Neural cell (in vitro differentiated cells): ENCODE measurements around the gene BOD1L2. TPM values are rescaled to one million over a fixed set of nuclear protein-coding genes. Genes with fewer than 3 reads are reported as not detected.

Source experiments
- H2AFZ ChIP-seq: fragments of 200-600, 300-800 bp; sonication (generic), shearing (Covaris generic); 2 replicates; pipeline ENCODE4 v1.6.0; 2014; ENCODE audit warnings: low read depth, mild to moderate bottlenecking, antibody characterized with exemption, low read length, moderate library complexity
- H3F3A ChIP-seq: fragments of 200-600 bp; shearing (Covaris generic); 2 replicates; pipeline ENCODE4 v1.6.1; 2016; ENCODE audit warnings: mild to moderate bottlenecking, moderate library complexity, mixed read lengths, antibody characterized with exemption, low read length; ENCODE audit not compliant: insufficient read depth, poor library complexity, severe bottlenecking
- H3K27ac ChIP-seq: fragments of 200-600, 300-800 bp; sonication (generic), shearing (Covaris generic); 2 replicates; pipeline ENCODE4 v1.5.1; 2014; ENCODE audit warnings: mild to moderate bottlenecking, low read length, moderate library complexity
- H3K27me3 ChIP-seq: fragments of 300-800, 200-600 bp; sonication (generic), shearing (Covaris generic); 2 replicates; pipeline ENCODE4 v1.6.0; 2014; ENCODE audit warnings: mild to moderate bottlenecking, low read depth, low read length, moderate library complexity; ENCODE audit not compliant: insufficient read depth
- H3K36me3 ChIP-seq: fragments of 300-800, 200-600 bp; sonication (generic), shearing (Covaris generic); 2 replicates; pipeline ENCODE4 v1.5.1; 2014; ENCODE audit warnings: mild to moderate bottlenecking, antibody characterized with exemption, low read length, moderate library complexity; ENCODE audit not compliant: insufficient read depth
- H3K4me2 ChIP-seq: fragments of 300-800, 200-600 bp; sonication (generic), shearing (Covaris generic); 2 replicates; pipeline ENCODE4 v1.6.0; 2014; ENCODE audit warnings: mild to moderate bottlenecking, low read length
- H3K4me3 ChIP-seq: fragments of 300-800, 200-600 bp; sonication (generic), shearing (Covaris generic); 2 replicates; pipeline ENCODE4 v1.5.1; 2014; ENCODE audit warnings: mild to moderate bottlenecking, low read length, moderate library complexity
- H3K79me2 ChIP-seq: fragments of 200-600 bp; shearing (Covaris generic); replicated peaks from 2 replicates; pipeline ENCODE4 v1.6.0; 2014; ENCODE audit warnings: mild to moderate bottlenecking, low read length, moderate library complexity; ENCODE audit not compliant: insufficient read depth
- H3K9ac ChIP-seq: fragments of 300-800, 200-600 bp; sonication (generic), shearing (Covaris generic); 2 replicates; pipeline ENCODE4 v1.6.1; 2016; ENCODE audit warnings: mild to moderate bottlenecking, low read length, mixed read lengths
- H3K9me2 ChIP-seq: fragments of 200-600 bp; shearing (Covaris generic); 2 replicates; pipeline ENCODE4 v1.6.1; 2016; ENCODE audit warnings: mild to moderate bottlenecking, low read length, mixed read lengths; ENCODE audit not compliant: insufficient read depth
- H3K9me3 ChIP-seq: fragments of 200-600, 300-800 bp; sonication (generic), shearing (Covaris generic); 2 replicates; pipeline ENCODE4 v1.6.1; 2016; ENCODE audit warnings: mild to moderate bottlenecking, mixed run types, low read length, moderate library complexity, mixed read lengths
- H4K20me1 ChIP-seq: fragments of 200-600 bp; shearing (Covaris generic); 2 replicates; pipeline ENCODE4 v1.6.1; 2016; ENCODE audit warnings: mild to moderate bottlenecking, mixed run types; ENCODE audit not compliant: insufficient read depth
- CTCF ChIP-seq: fragments of 450-650 bp; IDR thresholded peaks from 2 replicates; pipeline ENCODE4 v1.5.1; 2014; ENCODE audit warnings: antibody characterized with exemption, mild to moderate bottlenecking, moderate library complexity; ENCODE audit not compliant: poor library complexity, severe bottlenecking
- EZH2 ChIP-seq: fragments of 200-600, 300-800 bp; shearing (Covaris generic), sonication (generic); IDR thresholded peaks from 2 replicates; pipeline ENCODE4 v1.6.1; 2014; ENCODE audit warnings: antibody characterized with exemption, low read length, borderline replicate concordance, mild to moderate bottlenecking; ENCODE audit not compliant: insufficient read depth, poor library complexity, severe bottlenecking
- MXI1 ChIP-seq: fragments of 450-650 bp; conservative IDR thresholded peaks from 2 replicates; pipeline ENCODE4 v1.6.1; 2014; ENCODE audit warnings: antibody characterized with exemption, mild to moderate bottlenecking; ENCODE audit not compliant: poor library complexity, severe bottlenecking
- POLR2AphosphoS5 ChIP-seq: IDR thresholded peaks from 2 replicates; pipeline ENCODE4 v1.6.1; 2012
- RAD21 ChIP-seq: fragments of 450-650 bp; conservative IDR thresholded peaks from 2 replicates; pipeline ENCODE4 v1.6.1; 2014; ENCODE audit warnings: antibody characterized with exemption, mild to moderate bottlenecking, moderate library complexity
- SMC3 ChIP-seq: fragments of 450-650 bp; conservative IDR thresholded peaks from 2 replicates; pipeline ENCODE4 v1.6.1; 2014; ENCODE audit warnings: antibody characterized with exemption, mild to moderate bottlenecking, moderate library complexity; ENCODE audit not compliant: poor library complexity
- TAF1 ChIP-seq: IDR thresholded peaks from 2 replicates; pipeline ENCODE4 v1.6.1; 2012; ENCODE audit warnings: low read depth
- polyA plus RNA-seq: library from polyadenylated mRNA; depleted of rRNA; stranded (reverse); fragments of >200 nt; gene quantifications from 2 replicates; pipeline ENCODE4 v1.2.3, GENCODE V29; 2014

Gene BOD1L2
- polyA plus RNA-seq, 1 donor from 2014 or later, result not detected

- Histone ChIP-seq H3K4me3 (no peak overlapping the region), H3K27ac (no peak overlapping the region), H2AFZ (no peak overlapping the region), H4K20me1 (no peaks in the 10 kb centered on the region), H3K27me3 (peaks cover 6% of the 10 kb centered on the region), H3K9me2 (no peaks in the 10 kb centered on the region), H3K9me3 (no peaks in the 10 kb centered on the region), H3K9ac (no peak overlapping the region), H3K4me2 (no peak overlapping the region), H3K79me2 (no peaks in the 10 kb centered on the region), H3K36me3 (no peaks in the 10 kb centered on the region), H3F3A (peaks cover 5% of the 10 kb centered on the region)
- no peak for TF ChIP-seq MXI1
- TF ChIP-seq CTCF, result no peak
- TF ChIP-seq POLR2AphosphoS5, result no peak
- no peak for TF ChIP-seq TAF1
- TF ChIP-seq EZH2, result no peak
- TF ChIP-seq RAD21, result no peak
Observed at GRCh38 chr18:57116598-57117132, 30.2 kb upstream of the BOD1L2 start.

GRCh38 chr18:57121542-57122112 lies 25.3 kb upstream of the BOD1L2 start:
- H3F3A ChIP-seq, result no peaks in the 10 kb centered on the region
- no peaks in the 10 kb centered on the region for H3K9me2 ChIP-seq
- H3K9me3 ChIP-seq, result no peaks in the 10 kb centered on the region
- no peak overlapping the region for H3K9ac ChIP-seq
- no peak overlapping the region for H3K27ac ChIP-seq
- H2AFZ ChIP-seq, result no peak overlapping the region
- peaks cover 16% of the 10 kb centered on the region for H3K27me3 ChIP-seq
- no peaks in the 10 kb centered on the region for H4K20me1 ChIP-seq
- H3K36me3 ChIP-seq, result no peaks in the 10 kb centered on the region
- no peak overlapping the region for H3K4me3 ChIP-seq
- H3K79me2 ChIP-seq, result no peaks in the 10 kb centered on the region
- TF ChIP-seq CTCF, result no peak
- H3K4me2 ChIP-seq, result no peak overlapping the region

- no peaks in the 10 kb centered on the region for H3F3A ChIP-seq
- H3K4me2 ChIP-seq, result no peak overlapping the region
Observed at GRCh38 chr18:57122936-57123510, 23.9 kb upstream of the BOD1L2 start.

More at GRCh38 chr18:57122936-57123510, 23.9 kb upstream of the BOD1L2 start:
- TF ChIP-seq POLR2AphosphoS5, result no peak
- no peak for TF ChIP-seq TAF1
- TF ChIP-seq RAD21, result no peak
- TF ChIP-seq MXI1, result no peak
- no peak for TF ChIP-seq SMC3
- H3K9me3 ChIP-seq, result no peaks in the 10 kb centered on the region
- no peak overlapping the region for H3K27ac ChIP-seq
- H3K27me3 ChIP-seq, result peaks cover 16% of the 10 kb centered on the region
- no peaks in the 10 kb centered on the region for H4K20me1 ChIP-seq
- no peak overlapping the region for H2AFZ ChIP-seq
- no peaks in the 10 kb centered on the region for H3K9me2 ChIP-seq
- H3K36me3 ChIP-seq, result no peaks in the 10 kb centered on the region
- H3K4me3 ChIP-seq, result no peak overlapping the region
- H3K9ac ChIP-seq, result no peak overlapping the region
- H3K79me2 ChIP-seq, result no peaks in the 10 kb centered on the region
